ENCODE data around the gene MARK3.
A peak's percentile ranks its signal among the peaks of the same experiment; 100 is the strongest.
"Not testable (repeated sequence)": the region's sequence is repeated elsewhere in the genome, so short reads cannot be mapped to it uniquely, and the experiment has no call there.

The MARK3 gene

DNA sequence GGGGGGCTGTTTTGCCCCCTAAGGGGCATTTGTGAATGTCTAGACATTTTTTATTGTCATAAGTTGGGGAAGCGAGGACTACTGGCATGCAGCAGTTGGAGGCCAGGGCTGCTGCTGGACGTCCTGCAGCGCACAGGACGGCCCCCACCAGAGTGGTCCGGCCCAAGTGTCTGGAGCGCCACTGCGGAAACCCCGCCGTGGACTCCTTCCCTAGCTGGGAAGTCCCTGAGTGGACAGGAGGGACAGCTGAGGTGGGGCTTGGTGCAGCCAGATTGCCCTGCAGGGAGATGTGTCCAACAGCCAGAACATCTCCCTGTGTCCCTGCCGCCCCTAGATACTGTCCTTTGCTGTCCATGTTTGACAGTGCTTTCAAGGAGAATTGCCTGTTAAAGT is 132.0 kb downstream of the MARK3 start:
- DNase-seq = no peak

GRCh38 chr14:103517721-103518421 is 132.7 kb downstream of the MARK3 start:
- no peak for DNase-seq

DNA sequence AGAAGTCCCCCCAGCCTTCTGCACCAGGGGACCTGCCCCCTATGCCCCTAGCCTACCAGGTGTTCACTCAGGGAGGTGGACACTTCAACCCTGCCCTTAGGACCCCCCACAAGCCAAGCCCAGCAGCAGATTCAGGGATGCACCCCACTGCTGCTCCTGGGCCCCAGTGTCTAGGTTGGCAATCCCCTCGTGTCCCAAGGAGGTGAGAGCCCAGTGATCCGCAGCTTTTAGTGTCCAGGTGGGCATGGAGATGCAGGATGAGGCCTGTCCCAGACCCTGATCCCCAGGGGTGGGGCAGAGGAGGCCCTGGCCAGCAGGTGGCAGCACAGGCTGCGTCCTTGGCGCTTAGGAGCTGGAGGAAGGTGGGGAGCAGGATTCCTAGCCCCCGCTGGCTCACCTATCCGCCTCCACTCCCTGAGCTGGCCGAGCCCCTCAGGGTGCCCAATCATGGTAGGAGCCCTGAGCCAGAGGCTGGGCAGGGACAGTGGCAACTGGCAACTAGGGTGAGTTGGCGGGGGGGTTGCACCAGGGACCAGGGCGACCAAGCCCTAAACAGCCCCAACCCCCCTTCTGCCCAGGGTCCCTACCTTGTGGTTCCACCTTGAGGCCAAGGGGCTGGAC is 133.3 kb downstream of the MARK3 start:
- peak; percentile 54 for DNase-seq

DNA sequence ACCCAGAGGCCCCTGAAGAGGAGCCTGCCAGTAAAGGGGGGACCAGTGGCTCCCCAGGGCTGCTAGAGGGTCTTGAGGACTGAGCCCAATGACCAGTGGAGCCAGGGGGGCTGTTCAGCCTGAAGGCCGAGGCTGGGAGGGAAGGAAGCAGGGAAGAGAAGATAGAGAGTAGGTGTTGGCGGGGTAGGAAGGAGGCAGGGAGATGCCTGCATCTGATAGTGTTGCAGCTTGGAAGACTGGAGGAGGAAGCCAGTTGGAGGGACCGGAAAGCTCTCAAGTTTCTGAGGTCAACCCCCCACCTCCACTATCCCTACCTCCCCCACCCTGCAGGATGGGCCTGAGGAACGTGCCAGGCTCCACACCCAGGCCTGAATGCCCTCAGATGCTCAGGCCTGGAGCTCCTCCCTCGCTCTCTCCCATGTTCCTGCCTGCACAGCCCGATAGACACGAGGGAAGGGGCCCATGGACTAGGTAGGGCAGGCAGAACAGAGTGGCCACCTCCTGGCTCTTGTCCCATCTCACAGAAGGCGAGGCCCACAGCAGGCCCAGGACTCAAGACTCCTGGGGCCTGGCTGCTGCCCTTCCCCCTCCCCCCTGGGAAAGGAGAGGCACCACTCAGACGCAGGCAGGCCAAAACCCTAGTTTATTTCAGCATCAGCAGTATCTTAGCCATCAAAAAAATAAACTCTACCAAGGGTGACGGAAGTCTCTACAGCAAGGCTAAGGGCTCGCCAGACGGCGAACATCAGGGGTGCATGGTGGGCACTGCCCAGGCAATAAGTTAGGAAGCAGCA is 134.0 kb downstream of the MARK3 start:
- DNase-seq = no peak

DNA sequence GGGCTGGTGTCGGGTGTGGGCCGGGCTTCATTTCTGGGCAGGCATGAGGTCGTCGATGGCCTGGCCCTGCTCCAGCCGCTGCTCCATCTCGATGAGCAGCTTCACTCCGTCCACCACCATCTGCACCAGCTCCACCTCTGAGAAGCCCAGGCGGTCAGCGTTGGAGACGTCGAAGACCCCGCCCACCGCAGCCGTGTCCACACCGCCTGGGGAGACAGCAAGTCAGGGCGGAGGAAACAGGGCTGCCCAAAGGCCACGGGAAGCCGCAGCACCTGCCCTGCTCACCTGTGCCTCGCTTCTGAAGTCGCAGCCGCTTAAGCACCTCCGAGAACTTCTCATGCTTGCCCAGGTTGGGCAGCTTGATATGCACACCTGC is 134.6 kb downstream of the MARK3 start:
- no peak for DNase-seq

- no peak for DNase-seq
Observed at GRCh38 chr14:103520269-103520656, 135.0 kb downstream of the MARK3 start.

DNA sequence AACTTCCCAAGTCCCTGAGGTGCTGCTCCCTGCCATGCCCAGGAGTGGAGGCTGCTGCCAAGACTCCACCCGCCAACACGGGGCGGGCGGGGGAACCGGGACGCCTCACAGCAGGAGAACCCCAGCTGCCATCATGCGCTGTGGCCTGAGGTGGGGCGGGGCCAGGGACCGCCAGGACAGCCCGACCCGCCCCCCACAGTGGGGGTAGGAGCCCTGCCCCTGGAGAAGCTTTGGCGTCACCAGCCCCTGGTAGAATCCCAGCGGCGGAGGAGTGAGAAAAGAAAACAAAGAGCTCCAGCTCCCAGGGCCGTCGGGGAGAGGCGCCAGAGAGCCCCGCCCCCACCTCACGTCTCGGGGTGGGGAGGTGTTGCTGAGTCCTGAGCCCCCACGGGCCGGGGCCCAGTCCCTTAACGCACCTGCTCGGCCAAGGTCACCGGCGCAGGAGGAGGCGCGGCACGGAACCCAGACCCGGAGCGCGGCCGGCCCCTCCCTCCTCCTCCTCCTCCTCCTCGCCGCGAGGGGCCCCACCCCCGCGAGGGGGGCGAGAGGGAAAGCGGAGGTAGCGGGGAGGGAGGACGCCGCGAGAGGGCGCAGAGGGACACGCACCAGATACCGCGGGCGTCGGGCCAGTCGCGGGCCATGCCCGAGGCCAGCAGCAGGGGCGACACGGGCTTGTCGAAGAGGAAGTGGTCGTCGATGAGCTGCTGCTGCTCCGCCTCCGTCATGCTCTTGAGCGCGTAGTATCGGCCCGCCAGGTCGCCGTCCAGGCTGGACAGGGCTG is 135.6 kb downstream of the MARK3 start:
- DNase-seq = peak; percentile 82

DNA sequence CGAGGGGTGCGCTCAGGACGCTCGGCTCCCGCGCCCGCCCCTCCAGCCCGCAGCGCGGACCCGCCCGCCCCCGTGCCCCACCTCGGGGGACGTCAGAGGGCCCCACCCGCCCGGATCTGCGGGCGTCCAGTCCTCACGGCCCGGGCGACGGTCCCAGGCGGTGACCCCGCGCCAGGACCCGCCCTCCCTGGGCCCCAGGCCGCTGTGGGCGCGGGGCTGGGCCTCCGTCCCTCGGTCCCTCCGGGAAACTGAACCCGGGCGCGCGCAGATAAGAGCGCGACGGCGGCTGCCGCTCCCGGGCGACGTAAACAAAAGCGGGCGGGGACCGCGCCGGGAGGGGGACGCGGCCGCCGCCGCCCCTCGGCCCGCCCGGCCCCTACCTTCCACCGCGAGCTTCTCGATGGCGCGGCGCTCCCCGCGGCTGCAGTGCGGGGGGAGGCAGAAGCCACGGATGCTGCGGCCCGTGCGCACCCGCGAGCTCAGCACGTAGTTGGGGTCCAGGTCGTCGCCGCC is 136.3 kb downstream of the MARK3 start:
- no peak for DNase-seq

GRCh38 chr14:103521951-103522563 is 136.8 kb downstream of the MARK3 start:
- no peak for DNase-seq

DNA sequence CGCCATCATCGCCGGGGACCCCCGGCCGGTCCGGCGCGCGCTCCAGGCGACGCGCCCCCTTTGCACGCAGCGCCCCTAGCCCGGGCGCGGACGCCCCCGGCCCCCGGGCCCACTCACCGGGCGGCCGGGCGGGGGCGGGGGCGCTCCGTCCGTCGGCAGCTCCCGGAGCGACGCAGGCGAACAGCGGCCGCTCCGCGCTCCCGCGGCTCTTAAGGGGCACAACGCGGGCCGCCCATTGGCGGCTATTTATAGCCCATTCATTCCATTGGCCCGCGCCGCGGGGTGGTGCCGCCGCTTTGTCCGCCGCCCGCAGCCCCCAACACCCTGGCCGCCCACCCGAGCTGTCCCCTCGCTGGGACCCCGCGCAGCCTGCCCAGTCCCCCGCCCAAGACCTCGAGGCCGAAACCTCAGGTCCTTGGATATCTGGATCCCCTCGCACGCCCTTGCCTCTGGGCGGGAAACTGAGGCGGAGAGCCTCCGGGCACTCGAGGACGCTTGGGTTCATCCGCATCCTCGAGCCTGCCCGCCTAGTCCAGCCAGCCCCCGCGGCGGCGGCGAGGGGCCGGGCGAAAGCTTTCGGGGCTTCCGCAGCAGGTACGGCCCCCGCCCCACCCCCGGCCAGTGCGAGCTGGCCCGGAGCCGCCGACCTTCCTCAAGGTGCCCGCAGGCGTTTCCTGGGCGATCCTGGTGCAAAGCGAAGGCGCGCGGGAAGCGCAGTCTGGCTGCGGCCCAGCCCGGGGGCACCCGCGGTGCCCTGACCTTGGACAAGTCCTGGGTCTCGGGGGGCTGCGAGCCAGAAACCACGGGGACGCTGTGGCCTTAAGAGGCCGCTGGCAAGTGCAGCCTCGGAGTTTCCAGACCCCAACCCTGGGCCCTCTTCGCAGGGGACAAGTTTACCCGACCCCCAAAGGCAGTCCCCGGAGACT is 137.7 kb downstream of the MARK3 start, which contains the start of gene CKB:
TSS of gene CKB (minus strand) at position 182 of the 926 bp plus-strand sequence. CDS start 337 bp downstream, outside the sequence.
- DNase-seq = peak; percentile 78

GRCh38 chr14:103523575-103523954 is 138.3 kb downstream of the MARK3 start:
- DNase-seq = no peak

DNA sequence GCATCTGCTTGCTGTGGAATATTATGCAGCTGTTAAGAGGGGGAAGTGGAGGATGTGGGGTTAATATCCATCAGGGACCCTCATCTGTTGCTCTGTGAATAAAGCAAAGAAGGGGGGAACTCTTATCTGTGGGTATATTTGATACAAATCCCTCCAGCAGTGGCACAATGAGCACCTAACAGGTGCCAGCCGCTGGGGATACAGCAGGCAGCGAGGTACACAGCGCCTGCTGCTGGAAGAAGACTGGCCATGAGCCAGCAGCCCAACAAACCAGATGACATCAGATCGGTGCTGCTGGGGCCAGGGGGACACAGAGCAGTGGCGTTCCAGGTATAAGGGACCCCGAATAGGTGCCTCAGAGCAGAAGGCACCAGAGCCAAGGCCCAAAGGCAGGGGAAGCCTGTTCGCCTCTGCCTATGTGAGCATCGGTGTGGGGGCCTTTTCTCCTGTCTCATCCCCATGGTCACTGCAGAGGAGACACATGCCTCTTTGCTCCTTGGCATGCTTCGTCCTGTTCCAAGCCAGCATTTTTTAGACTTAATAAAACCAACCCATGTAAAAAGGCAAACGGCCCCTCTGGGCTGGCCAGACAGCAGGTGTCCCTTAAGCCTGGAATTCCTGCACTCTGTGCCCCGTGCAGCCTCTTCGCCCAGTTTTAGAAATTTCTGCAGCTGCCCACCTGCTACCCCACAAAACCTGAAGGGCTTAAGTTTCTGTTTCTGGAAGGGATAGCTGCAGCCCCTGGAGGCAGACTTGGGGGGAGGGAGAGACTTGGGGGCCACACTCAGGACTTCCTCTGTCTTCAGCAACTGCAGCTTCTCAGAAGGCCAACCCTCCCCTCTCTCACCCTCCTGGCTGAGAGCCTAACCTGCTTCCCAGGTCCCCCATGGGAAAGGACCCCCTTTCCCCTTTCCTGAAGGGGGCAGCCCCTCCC is 139.1 kb downstream of the MARK3 start:
- DNase-seq = no peak

- DNase-seq = not testable (repeated sequence)
Observed at GRCh38 chr14:103525430-103526246, 140.4 kb downstream of the MARK3 start.

DNA sequence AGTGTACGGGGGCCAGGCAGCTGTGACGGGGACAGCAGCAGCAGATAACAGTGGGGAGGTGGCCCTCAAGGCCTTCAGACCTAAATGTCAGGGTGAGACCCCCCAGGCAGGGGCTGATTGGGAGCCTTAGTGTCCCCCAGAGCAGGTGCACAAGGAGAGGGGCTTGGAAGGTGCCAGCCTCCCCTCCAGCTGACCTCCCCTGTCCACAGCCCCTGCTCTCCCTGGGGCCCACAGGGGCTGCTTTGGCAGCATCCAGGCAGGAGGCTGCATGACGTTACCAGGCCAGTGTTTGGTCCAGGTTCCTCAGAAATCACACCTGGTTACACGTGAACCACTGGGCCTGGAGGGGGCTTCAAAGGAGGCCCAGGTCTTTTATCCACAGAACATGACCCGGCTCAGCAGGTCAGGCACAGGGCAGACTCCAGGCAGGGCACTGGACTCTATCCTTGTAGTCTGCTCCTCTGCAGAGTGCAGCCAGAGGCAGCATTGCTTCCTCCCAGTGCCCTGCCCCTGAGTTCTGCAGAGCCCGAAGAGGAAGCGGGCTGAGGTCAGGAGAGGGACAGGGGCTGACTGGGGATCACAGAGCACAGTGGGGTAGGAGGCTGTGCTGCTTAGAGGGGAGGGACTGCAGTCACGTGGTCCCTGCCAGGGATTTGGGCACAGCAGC is 141.2 kb downstream of the MARK3 start:
- DNase-seq = peak; percentile 61

DNA sequence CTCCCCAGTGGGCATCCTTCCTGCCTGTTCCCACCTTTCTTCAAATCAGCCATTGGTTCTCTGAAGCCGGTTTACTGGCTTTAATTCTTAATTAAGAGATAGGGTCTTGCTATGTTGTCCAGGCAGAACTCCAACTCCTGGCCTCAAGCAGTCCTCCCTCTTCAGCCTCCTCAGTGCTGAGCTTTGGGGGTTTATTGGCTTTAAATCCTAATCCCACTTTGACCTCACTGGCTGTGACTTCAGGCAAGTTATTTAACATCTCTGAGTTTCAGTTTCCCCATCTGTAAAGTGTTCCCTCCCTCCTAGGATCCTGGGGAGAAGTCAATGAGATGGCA is 141.7 kb downstream of the MARK3 start:
- DNase-seq = peak; percentile 34

- DNase-seq = peak; percentile 90
Observed at GRCh38 chr14:103527408-103528145, 142.4 kb downstream of the MARK3 start.

GRCh38 chr14:103528146-103528586 is 143.0 kb downstream of the MARK3 start:
- DNase-seq = no peak

All from suppressor macrophage treated with lipopolysaccharide for 4 hours (primary cell).